SK-N-SH treated with all-trans-retinoic acid at 6 μM for 48 hours (cell line): ENCODE measurements around the gene SUPT3H.

Experiments
- ATAC-seq: fragments of 200-7000 bp; cut with Tn5 transposase; 3 replicates; pipeline ENCODE4 v1.9.1; 2020; ENCODE audit warnings: mild to moderate bottlenecking, moderate library complexity
- ARNTL ChIP-seq: fragments of 450-650 bp; formaldehyde crosslinking; IDR thresholded peaks from 2 replicates; pipeline ENCODE4 v1.5.0; 2020; ENCODE audit warnings: low read depth, mild to moderate bottlenecking, moderate library complexity, borderline replicate concordance
- BACH2 ChIP-seq: fragments of 250-450 bp; sonication (Bioruptor Pico); IDR thresholded peaks from 2 replicates; pipeline ENCODE4 v1.9.0; 2021; ENCODE audit warnings: mild to moderate bottlenecking, borderline replicate concordance
- CSDC2 ChIP-seq: fragments of 250-450 bp; sonication (Bioruptor Pico); IDR thresholded peaks from 2 replicates; pipeline ENCODE4 v1.5.0; 2020; ENCODE audit warnings: mild to moderate bottlenecking, moderate library complexity
- ESRRG ChIP-seq: fragments of 250-450 bp; sonication (Bioruptor Pico); IDR thresholded peaks from 2 replicates; pipeline ENCODE4 v1.6.1; 2021; ENCODE audit warnings: mild to moderate bottlenecking
- GLIS3 ChIP-seq: fragments of 250-450 bp; sonication (Bioruptor Pico); IDR thresholded peaks from 2 replicates; pipeline ENCODE4 v1.5.0; 2020; ENCODE audit warnings: mild to moderate bottlenecking, moderate library complexity
- ISL1 ChIP-seq: fragments of 250-450 bp; sonication (Bioruptor Pico); IDR thresholded peaks from 2 replicates; pipeline ENCODE4 v2.1.2; 2022; ENCODE audit warnings: mild to moderate bottlenecking, moderate library complexity
- POU6F1 ChIP-seq: fragments of 250-450 bp; sonication (Bioruptor Pico); IDR thresholded peaks from 2 replicates; pipeline ENCODE4 v1.8.0; 2021; ENCODE audit warnings: low read depth, mild to moderate bottlenecking, moderate library complexity, borderline replicate concordance
- PPARA ChIP-seq: fragments of 250-450 bp; sonication (Bioruptor Pico); IDR thresholded peaks from 2 replicates; pipeline ENCODE4 v1.5.0; 2020; ENCODE audit warnings: mild to moderate bottlenecking, borderline replicate concordance
- RARB ChIP-seq: fragments of 250-450 bp; sonication (Bioruptor Pico); IDR thresholded peaks from 2 replicates; pipeline ENCODE4 v1.8.0; 2021; ENCODE audit warnings: mild to moderate bottlenecking, moderate library complexity
- SNAI2 ChIP-seq: fragments of 250-450 bp; sonication (Bioruptor Pico); IDR thresholded peaks from 2 replicates; pipeline ENCODE4 v1.5.0; 2020; ENCODE audit warnings: mild to moderate bottlenecking, moderate library complexity
- TCF4 ChIP-seq: fragments of 250-450 bp; sonication (Bioruptor Pico); IDR thresholded peaks from 2 replicates; pipeline ENCODE4 v1.8.0; 2021; ENCODE audit warnings: mild to moderate bottlenecking, moderate library complexity, borderline replicate concordance
- TOX ChIP-seq: fragments of 250-450 bp; sonication (Bioruptor Pico); IDR thresholded peaks from 2 replicates; pipeline ENCODE4 v1.8.0; 2021; ENCODE audit warnings: mild to moderate bottlenecking, moderate library complexity, borderline replicate concordance
- TSHZ2 ChIP-seq: fragments of 250-450 bp; sonication (Bioruptor Pico); IDR thresholded peaks from 2 replicates; pipeline ENCODE4 v1.5.0; 2020; ENCODE audit warnings: mild to moderate bottlenecking, moderate library complexity
- ZC3H10 ChIP-seq: fragments of 250-450 bp; sonication (Bioruptor Pico); IDR thresholded peaks from 2 replicates; pipeline ENCODE4 v1.5.1; 2021; ENCODE audit warnings: mild to moderate bottlenecking, moderate library complexity
- ZFP3 ChIP-seq: fragments of 250-450 bp; sonication (Bioruptor Pico); IDR thresholded peaks from 2 replicates; pipeline ENCODE4 v1.5.0; 2020; ENCODE audit warnings: mild to moderate bottlenecking, moderate library complexity
- ZFP30 ChIP-seq: fragments of 450-650 bp; formaldehyde crosslinking; IDR thresholded peaks from 2 replicates; pipeline ENCODE4 v1.5.0; 2022; ENCODE audit warnings: mild to moderate bottlenecking, moderate library complexity
- ZNF565 ChIP-seq: fragments of 450-650 bp; formaldehyde crosslinking; conservative IDR thresholded peaks from 2 replicates; pipeline ENCODE4 v1.5.0; 2020; ENCODE audit warnings: low read depth, mild to moderate bottlenecking, moderate library complexity
- ZNF70 ChIP-seq: fragments of 450-650 bp; formaldehyde crosslinking; IDR thresholded peaks from 2 replicates; pipeline ENCODE4 v1.5.0; 2020; ENCODE audit warnings: mild to moderate bottlenecking, moderate library complexity
- ZNF8 ChIP-seq: fragments of 450-650 bp; formaldehyde crosslinking; IDR thresholded peaks from 2 replicates; pipeline ENCODE4 v1.5.0; 2020; ENCODE audit warnings: mild to moderate bottlenecking, moderate library complexity
- TF ChIP-seq, protein P1 (sequence below): fragments of 250-450 bp; sonication (Bioruptor Pico); IDR thresholded peaks from 2 replicates; pipeline ENCODE4 v1.5.1; 2021; ENCODE audit warnings: mild to moderate bottlenecking, moderate library complexity
- TF ChIP-seq, protein P2 (sequence below): fragments of 250-450 bp; sonication (Bioruptor Pico); IDR thresholded peaks from 2 replicates; pipeline ENCODE4 v1.8.0; 2020; ENCODE audit warnings: mild to moderate bottlenecking, moderate library complexity, borderline replicate concordance

SUPT3H gene

GRCh38 chr6:45310118-45310788, 67.5 kb downstream of the SUPT3H start:
- ATAC-seq = no peak
- TF ChIP-seq RARB (CRISPR knock-in tag) (no peak), ISL1 (CRISPR knock-in tag) (no peak), GLIS3 (no peak), ZFP30 (no peak), ZFP3 (no peak), BACH2 (no peak), SNAI2 (CRISPR knock-in tag) (no peak), POU6F1 (CRISPR knock-in tag) (no peak)
- TF ChIP-seq, all 23 proteins: peak for 0

GRCh38 chr6:45305546-45305945, 72.2 kb downstream of the SUPT3H start:
- TF ChIP-seq TOX (CRISPR knock-in tag) (no peak), ZC3H10 (CRISPR knock-in tag) (no peak), BACH2 (no peak)
- no peak for ATAC-seq

DNA sequence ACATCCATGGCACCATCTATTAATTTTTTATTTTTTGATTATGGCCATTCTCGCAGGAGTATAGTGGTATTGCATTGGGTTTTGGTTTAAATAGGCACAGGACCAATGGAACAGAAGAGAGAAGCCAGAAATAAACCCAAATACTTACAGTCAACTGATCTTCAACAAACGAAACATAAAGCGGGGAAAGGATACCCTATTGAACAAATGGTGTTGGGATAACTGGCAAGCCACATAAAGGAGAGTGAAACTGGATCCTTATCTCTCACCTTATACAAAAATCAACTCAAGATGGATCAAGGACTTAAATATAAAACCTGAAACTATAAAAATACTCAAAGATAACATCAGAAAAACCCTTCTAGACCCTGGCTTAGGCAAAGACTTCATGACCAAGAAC, 74.9 kb downstream of the SUPT3H start:
- TF ChIP-seq, protein P1, sequence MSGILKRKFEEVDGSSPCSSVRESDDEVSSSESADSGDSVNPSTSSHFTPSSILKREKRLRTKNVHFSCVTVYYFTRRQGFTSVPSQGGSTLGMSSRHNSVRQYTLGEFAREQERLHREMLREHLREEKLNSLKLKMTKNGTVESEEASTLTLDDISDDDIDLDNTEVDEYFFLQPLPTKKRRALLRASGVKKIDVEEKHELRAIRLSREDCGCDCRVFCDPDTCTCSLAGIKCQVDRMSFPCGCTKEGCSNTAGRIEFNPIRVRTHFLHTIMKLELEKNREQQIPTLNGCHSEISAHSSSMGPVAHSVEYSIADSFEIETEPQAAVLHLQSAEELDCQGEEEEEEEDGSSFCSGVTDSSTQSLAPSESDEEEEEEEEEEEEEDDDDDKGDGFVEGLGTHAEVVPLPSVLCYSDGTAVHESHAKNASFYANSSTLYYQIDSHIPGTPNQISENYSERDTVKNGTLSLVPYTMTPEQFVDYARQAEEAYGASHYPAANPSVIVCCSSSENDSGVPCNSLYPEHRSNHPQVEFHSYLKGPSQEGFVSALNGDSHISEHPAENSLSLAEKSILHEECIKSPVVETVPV (CRISPR knock-in tag) = no peak
- TF ChIP-seq RARB (CRISPR knock-in tag) = no peak
- no peak for TF ChIP-seq ZC3H10 (CRISPR knock-in tag)
- no peak for TF ChIP-seq ZFP30
- TF ChIP-seq POU6F1 (CRISPR knock-in tag) = no peak
- TF ChIP-seq ZNF8 = no peak
- TF ChIP-seq, protein P2, sequence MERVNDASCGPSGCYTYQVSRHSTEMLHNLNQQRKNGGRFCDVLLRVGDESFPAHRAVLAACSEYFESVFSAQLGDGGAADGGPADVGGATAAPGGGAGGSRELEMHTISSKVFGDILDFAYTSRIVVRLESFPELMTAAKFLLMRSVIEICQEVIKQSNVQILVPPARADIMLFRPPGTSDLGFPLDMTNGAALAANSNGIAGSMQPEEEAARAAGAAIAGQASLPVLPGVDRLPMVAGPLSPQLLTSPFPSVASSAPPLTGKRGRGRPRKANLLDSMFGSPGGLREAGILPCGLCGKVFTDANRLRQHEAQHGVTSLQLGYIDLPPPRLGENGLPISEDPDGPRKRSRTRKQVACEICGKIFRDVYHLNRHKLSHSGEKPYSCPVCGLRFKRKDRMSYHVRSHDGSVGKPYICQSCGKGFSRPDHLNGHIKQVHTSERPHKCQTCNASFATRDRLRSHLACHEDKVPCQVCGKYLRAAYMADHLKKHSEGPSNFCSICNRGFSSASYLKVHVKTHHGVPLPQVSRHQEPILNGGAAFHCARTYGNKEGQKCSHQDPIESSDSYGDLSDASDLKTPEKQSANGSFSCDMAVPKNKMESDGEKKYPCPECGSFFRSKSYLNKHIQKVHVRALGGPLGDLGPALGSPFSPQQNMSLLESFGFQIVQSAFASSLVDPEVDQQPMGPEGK = no peak
- no peak for TF ChIP-seq CSDC2
- TF ChIP-seq ARNTL = no peak
- no peak for TF ChIP-seq ZNF565 (CRISPR knock-in tag)
- TF ChIP-seq ZNF70 (CRISPR knock-in tag) = no peak
- TF ChIP-seq PPARA (CRISPR knock-in tag) = no peak
- TF ChIP-seq ZFP3 = no peak
- no peak for TF ChIP-seq ESRRG (CRISPR knock-in tag)
- TF ChIP-seq SNAI2 (CRISPR knock-in tag) = no peak
- TF ChIP-seq TCF4 (CRISPR knock-in tag) = no peak
- TF ChIP-seq TOX (CRISPR knock-in tag) = no peak
- no peak for TF ChIP-seq ISL1 (CRISPR knock-in tag)
- no peak for TF ChIP-seq GLIS3
- no peak for ATAC-seq

- TF ChIP-seq, protein P1 (CRISPR knock-in tag) = no peak
- TF ChIP-seq POU6F1 (CRISPR knock-in tag) = no peak
- TF ChIP-seq ZNF8 = no peak
- TF ChIP-seq ESRRG (CRISPR knock-in tag) = no peak
- no peak for TF ChIP-seq ZNF565 (CRISPR knock-in tag)
- no peak for TF ChIP-seq RARB (CRISPR knock-in tag)
- no peak for TF ChIP-seq PPARA (CRISPR knock-in tag)
- no peak for TF ChIP-seq TOX (CRISPR knock-in tag)
- TF ChIP-seq GLIS3 = no peak
- no peak for TF ChIP-seq ZFP30
- no peak for TF ChIP-seq ZNF70 (CRISPR knock-in tag)
- TF ChIP-seq BACH2 = no peak
- no peak for TF ChIP-seq TSHZ2
- no peak for ATAC-seq
Observed at GRCh38 chr6:45301348-45302142, 76.2 kb downstream of the SUPT3H start.
